ENCODE results near the gene SUPT4H1. TPM values are rescaled to one million over a fixed set of nuclear protein-coding genes. Genes with fewer than 3 reads are reported as not detected.

SUPT4H1 gene
- total RNA-seq, 4 donors from 2014 or later = 38.2 to 56.3 (median 44.2) TPM

DNA sequence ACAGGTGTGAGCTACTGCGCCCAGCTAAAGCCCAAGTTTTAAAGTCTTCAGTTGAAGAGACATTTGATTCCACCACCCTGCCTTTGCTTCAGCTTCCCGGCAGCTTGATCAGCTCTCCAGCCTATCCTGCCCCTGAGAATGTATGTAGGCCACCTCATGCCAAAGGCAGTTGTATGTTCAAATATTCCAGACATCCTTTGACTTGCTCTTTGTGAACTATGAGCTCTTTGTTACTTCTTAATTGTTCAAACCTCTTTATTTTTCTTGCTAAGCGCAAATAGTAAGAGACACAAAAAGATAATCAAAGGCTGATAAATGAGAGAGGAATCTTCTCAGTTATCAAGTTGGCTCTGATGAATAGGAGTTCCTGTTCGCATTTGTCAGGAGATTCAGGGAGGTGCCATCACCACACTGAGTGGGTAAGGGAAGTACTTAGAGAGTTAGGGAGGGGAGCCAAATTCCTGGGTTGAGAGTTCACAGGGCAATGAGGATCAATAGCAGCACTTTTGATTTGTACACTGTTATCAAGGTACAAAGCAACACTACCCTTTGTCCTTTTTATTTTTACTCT is 32.0 kb upstream of the SUPT4H1 start:
- TF ChIP-seq POLR2A (IDR thresholded peaks at IDR 0.05) = no peak
- TF ChIP-seq, protein P1, sequence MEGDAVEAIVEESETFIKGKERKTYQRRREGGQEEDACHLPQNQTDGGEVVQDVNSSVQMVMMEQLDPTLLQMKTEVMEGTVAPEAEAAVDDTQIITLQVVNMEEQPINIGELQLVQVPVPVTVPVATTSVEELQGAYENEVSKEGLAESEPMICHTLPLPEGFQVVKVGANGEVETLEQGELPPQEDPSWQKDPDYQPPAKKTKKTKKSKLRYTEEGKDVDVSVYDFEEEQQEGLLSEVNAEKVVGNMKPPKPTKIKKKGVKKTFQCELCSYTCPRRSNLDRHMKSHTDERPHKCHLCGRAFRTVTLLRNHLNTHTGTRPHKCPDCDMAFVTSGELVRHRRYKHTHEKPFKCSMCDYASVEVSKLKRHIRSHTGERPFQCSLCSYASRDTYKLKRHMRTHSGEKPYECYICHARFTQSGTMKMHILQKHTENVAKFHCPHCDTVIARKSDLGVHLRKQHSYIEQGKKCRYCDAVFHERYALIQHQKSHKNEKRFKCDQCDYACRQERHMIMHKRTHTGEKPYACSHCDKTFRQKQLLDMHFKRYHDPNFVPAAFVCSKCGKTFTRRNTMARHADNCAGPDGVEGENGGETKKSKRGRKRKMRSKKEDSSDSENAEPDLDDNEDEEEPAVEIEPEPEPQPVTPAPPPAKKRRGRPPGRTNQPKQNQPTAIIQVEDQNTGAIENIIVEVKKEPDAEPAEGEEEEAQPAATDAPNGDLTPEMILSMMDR (IDR thresholded peaks at IDR 0.05) = no peak
- Histone ChIP-seq H3K36me3 (no peaks in the 10 kb centered on the region), H3K4me1 (peaks cover 0 to 4% of the 10 kb centered on the region in 2 donors), H3K27me3 (no peaks in the 10 kb centered on the region), H3K9me3 (no peaks in the 10 kb centered on the region), H3K27ac (no peak overlapping the region), H3K4me3 (replicated peaks in 1 of 3) (no peak overlapping the region)
- 89 to 91% methylated on average over 4 of the region's 4 CpGs for whole genome bisulfite sequencing, 2 donors
- intact Hi-C loops (cut with DNase I) = no loop called here
- no peak for DNase-seq

DNA sequence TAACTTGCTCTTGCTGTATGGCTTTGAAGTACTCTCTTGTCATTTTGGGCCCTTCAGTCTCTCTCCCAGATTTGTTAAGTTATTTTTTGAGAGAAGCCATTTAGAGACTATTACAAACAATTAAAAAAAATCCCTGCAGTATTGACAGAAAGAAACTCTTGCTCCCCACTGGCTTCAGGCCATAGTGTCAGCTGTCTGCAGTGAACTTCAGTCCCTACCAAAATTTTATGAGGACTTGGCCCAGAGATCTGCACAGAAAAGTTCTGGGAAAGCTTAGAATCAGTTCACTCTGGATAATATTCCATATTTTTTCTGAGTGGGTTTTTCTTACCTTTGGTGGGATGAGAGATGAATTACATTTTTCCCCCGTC is 30.9 kb upstream of the SUPT4H1 start:
- no peak overlapping the region for H3K27ac ChIP-seq
- H3K4me1 ChIP-seq = no peaks in the 10 kb centered on the region
- H3K4me3 ChIP-seq (replicated peaks in 1 of 3) = no peak overlapping the region
- TF ChIP-seq POLR2A (IDR thresholded peaks at IDR 0.05) = no peak
- TF ChIP-seq, protein P1 (IDR thresholded peaks at IDR 0.05) = no peak
- H3K36me3 ChIP-seq = no peaks in the 10 kb centered on the region
- WGBS, 2 donors = 97% methylated on average over 1 of the region's 1 CpG
- intact Hi-C loops (cut with DNase I) = no loop called here
- no peaks in the 10 kb centered on the region for H3K27me3 ChIP-seq
- H3K9me3 ChIP-seq = no peaks in the 10 kb centered on the region
- DNase-seq = no peak

DNA sequence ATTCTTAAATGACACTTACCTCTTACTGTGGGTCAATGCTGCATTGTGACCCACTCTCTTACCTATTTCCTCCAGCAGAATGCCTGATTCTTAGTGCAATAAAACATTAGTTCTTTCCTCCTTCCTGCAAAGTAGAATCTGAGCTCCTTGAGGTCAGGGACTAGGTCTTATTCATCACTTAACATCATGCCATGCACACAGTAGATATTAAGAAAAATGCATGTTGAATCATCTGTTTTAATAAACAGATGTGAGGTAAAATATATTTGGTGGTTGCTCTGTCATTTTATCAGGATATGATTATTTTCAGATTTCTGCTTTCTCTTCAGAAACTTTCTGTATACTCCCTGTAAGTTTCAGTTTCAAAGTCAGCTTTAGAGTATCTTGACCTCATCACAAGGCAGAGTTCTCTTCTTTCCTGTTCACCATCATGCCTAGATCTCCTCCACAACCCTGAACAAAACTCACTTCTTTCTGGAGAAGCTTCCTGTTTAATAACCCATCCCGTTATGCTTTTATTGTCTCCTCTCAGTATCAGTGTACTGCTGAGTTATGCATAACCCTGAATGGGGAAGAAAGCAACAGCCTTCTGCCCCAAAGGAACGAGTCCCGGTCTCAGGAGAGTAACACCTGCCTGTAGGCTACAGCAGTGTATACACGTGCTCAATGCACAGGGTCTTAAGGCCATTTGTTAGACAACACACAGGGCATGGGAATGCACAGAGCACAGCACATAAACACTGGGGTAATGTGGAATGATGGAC is 30.3 kb upstream of the SUPT4H1 start:
- no peak overlapping the region for H3K4me3 ChIP-seq (replicated peaks in 1 of 3)
- H3K27ac ChIP-seq = no peak overlapping the region
- H3K27me3 ChIP-seq = no peaks in the 10 kb centered on the region
- TF ChIP-seq POLR2A (IDR thresholded peaks at IDR 0.05) = no peak
- TF ChIP-seq, protein P1 (IDR thresholded peaks at IDR 0.05) = no peak
- H3K4me1 ChIP-seq = no peaks in the 10 kb centered on the region
- H3K36me3 ChIP-seq = no peaks in the 10 kb centered on the region
- DNase-seq = no peak
- whole genome bisulfite sequencing, 2 donors = 73 to 86% methylated on average over 4 of the region's 4 CpGs
- H3K9me3 ChIP-seq = no peaks in the 10 kb centered on the region
- intact Hi-C loops (cut with DNase I) = no loop called here

DNA sequence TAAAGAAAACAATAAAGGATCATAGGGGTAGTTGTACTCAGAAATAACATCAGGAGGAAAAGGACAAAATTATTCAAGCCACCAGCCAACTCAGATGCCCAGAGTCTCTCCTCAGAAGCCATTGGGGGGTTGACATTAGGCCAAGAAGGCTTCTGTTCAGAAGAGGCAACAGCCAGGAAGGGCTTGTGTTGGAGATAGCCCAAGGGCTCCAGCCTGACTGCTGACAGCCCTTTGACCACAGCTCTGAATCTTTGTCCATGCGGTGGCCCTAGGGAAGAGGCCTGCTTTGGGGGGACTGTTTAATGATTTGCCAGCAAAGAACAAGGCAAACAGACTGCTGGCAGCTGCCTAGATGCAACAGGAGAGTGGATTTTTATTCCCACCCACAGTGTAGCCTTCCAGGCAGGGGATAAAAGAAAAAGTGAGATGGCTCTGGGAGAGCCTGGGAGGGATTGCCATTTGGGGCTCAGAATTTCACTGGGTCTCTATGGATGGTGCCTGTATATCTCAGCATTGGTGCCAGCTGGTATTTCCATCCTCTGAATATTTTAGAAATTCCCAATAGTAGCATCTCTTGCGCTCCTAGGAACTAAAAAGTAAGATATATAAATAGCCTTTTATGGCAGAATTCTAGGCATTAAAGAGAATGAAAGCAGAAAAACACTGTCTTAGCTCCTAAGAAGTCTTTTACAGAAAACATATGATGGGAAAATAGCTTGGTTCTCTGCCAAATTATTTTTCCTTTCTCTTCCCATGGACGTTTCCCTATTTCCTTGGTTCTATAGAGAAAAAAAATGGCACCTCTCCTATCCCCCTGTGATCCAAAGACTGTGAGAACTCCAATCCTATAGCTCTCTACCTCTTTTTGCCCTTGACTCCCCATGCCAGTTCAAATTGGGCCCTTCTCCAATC is 29.4 kb upstream of the SUPT4H1 start:
- Histone ChIP-seq H3K4me1 (no peaks in the 10 kb centered on the region), H3K9me3 (no peaks in the 10 kb centered on the region), H3K4me3 (replicated peaks in 1 of 3) (no peak overlapping the region), H3K27me3 (no peaks in the 10 kb centered on the region), H3K36me3 (no peaks in the 10 kb centered on the region), H3K27ac (no peak overlapping the region)
- DNase-seq = no peak
- 68 to 78% methylated on average over 3 of the region's 3 CpGs for WGBS, 2 donors
- TF ChIP-seq, protein P1 (IDR thresholded peaks at IDR 0.05) = no peak
- no peak for TF ChIP-seq POLR2A (IDR thresholded peaks at IDR 0.05)
- intact Hi-C loops (cut with DNase I) = no loop called here

Measured in thyroid gland (tissue), 4 donors.